Testis (tissue), 3 donors: ENCODE results near the gene SON. TPM values are rescaled to one million over a fixed set of nuclear protein-coding genes. Genes with fewer than 3 reads are reported as not detected.
"Not testable (repeated sequence)": the region's sequence is repeated elsewhere in the genome, so short reads cannot be mapped to it uniquely, and the experiment has no call there.

Experiments used
- DNase-seq: peaks from one replicate; pipeline ENCODE4 v3.0.0-alpha.2; 2019
- H3K27ac ChIP-seq, 2 donors: fragments of 200-600 bp; sonication (generic); one replicate each; pipeline ENCODE4 v1.5.1; 2019
- H3K27me3 ChIP-seq: fragments of 200-600 bp; sonication (generic); one replicate; pipeline ENCODE4 v1.5.1; 2019
- H3K36me3 ChIP-seq: fragments of 200-600 bp; sonication (generic); one replicate; pipeline ENCODE4 v1.5.1; 2017; ENCODE audit warnings: low read depth; ENCODE audit errors: missing control alignments
- H3K4me1 ChIP-seq: fragments of 200-600 bp; sonication (generic); one replicate; pipeline ENCODE4 v1.5.1; 2019
- H3K4me3 ChIP-seq, 2 donors: fragments of 200-600 bp; sonication (generic); one replicate each; pipeline ENCODE4 v1.5.1; 2017 to 2019
- H3K9me3 ChIP-seq: fragments of 200-600 bp; sonication (generic); one replicate; pipeline ENCODE4 v1.5.1; 2017
- CTCF ChIP-seq, 3 experiments: fragments of 450-650 bp in 2 of 3; fragments of 200-600 bp in 1 of 3; sonication (generic) in 1 of 3; IDR thresholded peaks; one replicate each; pipeline ENCODE4 v1.5.1; 2016 to 2019; ENCODE audit warnings: antibody characterized with exemption in 3 of 3, mild to moderate bottlenecking in 2 of 3, moderate library complexity in 1 of 3
- POLR2A ChIP-seq: fragments of 450-650 bp; IDR thresholded peaks from one replicate; pipeline ENCODE4 v1.6.1; 2017; ENCODE audit warnings: antibody characterized with exemption, mild to moderate bottlenecking, moderate library complexity
- WGBS, 2 donors: methylation state at CpG; one replicate each; pipeline ENCODE4 v1.1.5; 2018; 5-methylcytosine and 5-hydroxymethylcytosine counted together
- intact Hi-C: fragments of 100-400 bp; cut with DNase I; formaldehyde crosslinking; loops from one replicate; pipeline ENCODE4 v1.15.1; 2023; ENCODE audit warnings: low total_unique reads
- polyA plus RNA-seq: library from polyadenylated mRNA; stranded (reverse); fragments of 350-450 nt; fragmentation: Illumina TruSeq; extraction: RNeasy Lipid Tissue Mini Kit (QIAGEN cat#74804); gene quantifications from one replicate; pipeline ENCODE4 v1.2.3, GENCODE V29; 2014; ENCODE audit warnings: low read depth, low replicate concordance; ENCODE audit not compliant: insufficient read depth
- total RNA-seq, 2 donors: library from RNA; depleted of rRNA; stranded (reverse); fragments of >200 nt; gene quantifications; one replicate each; pipeline ENCODE4 v1.2.3, GENCODE V29; 2016

SON gene
- total and polyA plus RNA-seq, 3 donors from 2014 or later, result 186 to 377 (median 310) TPM

- no peak overlapping the region for H3K4me3 ChIP-seq
- H3K27me3 ChIP-seq, result no peaks in the 10 kb centered on the region
- no peaks in the 10 kb centered on the region for H3K4me1 ChIP-seq
- intact Hi-C loops, result no loop called here
- no peaks in the 10 kb centered on the region for H3K36me3 ChIP-seq
- H3K9me3 ChIP-seq, result no peaks in the 10 kb centered on the region
- DNase-seq, result no peak
- H3K27ac ChIP-seq, result no peak overlapping the region
- TF ChIP-seq POLR2A (no peak), CTCF (IDR thresholded peaks at IDR 0.05) (no peak)
- 94% methylated on average over 2 of the region's 2 CpGs for WGBS, 2 donors
Observed at GRCh38 chr21:33566514-33566913, 23.7 kb downstream of the SON start.

- no peaks in the 10 kb centered on the region for H3K36me3 ChIP-seq
- H3K4me3 ChIP-seq, result no peak overlapping the region
- H3K9me3 ChIP-seq, result no peaks in the 10 kb centered on the region
- H3K27me3 ChIP-seq, result no peaks in the 10 kb centered on the region
- intact Hi-C loops, result no loop called here
- DNase-seq, result no peak
- TF ChIP-seq POLR2A (no peak), CTCF (IDR thresholded peaks at IDR 0.05) (no peak)
- WGBS, 2 donors, result 83 to 90% methylated on average over 6 of the region's 6 CpGs
- no peaks in the 10 kb centered on the region for H3K4me1 ChIP-seq
- no peak overlapping the region for H3K27ac ChIP-seq
Observed at GRCh38 chr21:33567914-33568313, 25.1 kb downstream of the SON start.

- TF ChIP-seq CTCF (IDR thresholded peaks at IDR 0.05) (no peak), POLR2A (no peak)
- Histone ChIP-seq H3K4me3 (no peak overlapping the region), H3K27me3 (no peaks in the 10 kb centered on the region), H3K27ac (no peak overlapping the region), H3K9me3 (no peaks in the 10 kb centered on the region), H3K36me3 (no peaks in the 10 kb centered on the region), H3K4me1 (no peaks in the 10 kb centered on the region)
- WGBS, 2 donors, result 85 to 91% methylated on average over 2 of the region's 2 CpGs
- DNase-seq, result no peak
- intact Hi-C loops, result no loop called here
Observed at GRCh38 chr21:33568448-33568847, 25.6 kb downstream of the SON start.

- Histone ChIP-seq H3K36me3 (no peaks in the 10 kb centered on the region), H3K4me3 (no peak overlapping the region), H3K27me3 (no peaks in the 10 kb centered on the region), H3K27ac (no peak overlapping the region), H3K4me1 (no peaks in the 10 kb centered on the region), H3K9me3 (no peaks in the 10 kb centered on the region)
- 89% methylated on average over 5 of the region's 5 CpGs for WGBS, 2 donors
- no peak for TF ChIP-seq CTCF (IDR thresholded peaks at IDR 0.05)
- TF ChIP-seq POLR2A, result no peak
- no peak for DNase-seq
- intact Hi-C loops, result no loop called here
Observed at GRCh38 chr21:33569991-33570390, 27.2 kb downstream of the SON start.

- no peak for DNase-seq
- Histone ChIP-seq H3K9me3 (no peaks in the 10 kb centered on the region), H3K36me3 (no peaks in the 10 kb centered on the region), H3K4me3 (no peak overlapping the region), H3K4me1 (no peaks in the 10 kb centered on the region), H3K27ac (no peak overlapping the region), H3K27me3 (no peaks in the 10 kb centered on the region)
- 33 to 55% methylated on average over 3 of the region's 3 CpGs for WGBS, 2 donors
- intact Hi-C loops, result no loop called here
- TF ChIP-seq CTCF (IDR thresholded peaks at IDR 0.05) (no peak), POLR2A (no peak)
Observed at GRCh38 chr21:33572350-33572749, 29.5 kb downstream of the SON start.

- H3K4me1 ChIP-seq, H3K36me3 ChIP-seq, H3K9me3 ChIP-seq, H3K27ac ChIP-seq, H3K27me3 ChIP-seq, intact Hi-C loops, H3K4me3 ChIP-seq, DNase-seq: not testable (repeated sequence)
- 58 to 60% methylated on average over 2 of the region's 2 CpGs for WGBS, 2 donors
Observed at GRCh38 chr21:33576741-33577141, 33.9 kb downstream of the SON start.
